Measurements from ENCODE around the gene SPATA24.

GRCh38 chr5:139383275-139383992 is 20.5 kb downstream of the SPATA24 start, which contains the start of gene SLC23A1:
- no peak for TF ChIP-seq POLR2A (IDR thresholded peaks at IDR 0.05)
- TF ChIP-seq, protein P1, sequence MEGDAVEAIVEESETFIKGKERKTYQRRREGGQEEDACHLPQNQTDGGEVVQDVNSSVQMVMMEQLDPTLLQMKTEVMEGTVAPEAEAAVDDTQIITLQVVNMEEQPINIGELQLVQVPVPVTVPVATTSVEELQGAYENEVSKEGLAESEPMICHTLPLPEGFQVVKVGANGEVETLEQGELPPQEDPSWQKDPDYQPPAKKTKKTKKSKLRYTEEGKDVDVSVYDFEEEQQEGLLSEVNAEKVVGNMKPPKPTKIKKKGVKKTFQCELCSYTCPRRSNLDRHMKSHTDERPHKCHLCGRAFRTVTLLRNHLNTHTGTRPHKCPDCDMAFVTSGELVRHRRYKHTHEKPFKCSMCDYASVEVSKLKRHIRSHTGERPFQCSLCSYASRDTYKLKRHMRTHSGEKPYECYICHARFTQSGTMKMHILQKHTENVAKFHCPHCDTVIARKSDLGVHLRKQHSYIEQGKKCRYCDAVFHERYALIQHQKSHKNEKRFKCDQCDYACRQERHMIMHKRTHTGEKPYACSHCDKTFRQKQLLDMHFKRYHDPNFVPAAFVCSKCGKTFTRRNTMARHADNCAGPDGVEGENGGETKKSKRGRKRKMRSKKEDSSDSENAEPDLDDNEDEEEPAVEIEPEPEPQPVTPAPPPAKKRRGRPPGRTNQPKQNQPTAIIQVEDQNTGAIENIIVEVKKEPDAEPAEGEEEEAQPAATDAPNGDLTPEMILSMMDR (IDR thresholded peaks at IDR 0.05), result no peak
- no peak for TF ChIP-seq POLR2AphosphoS5 (IDR thresholded peaks at IDR 0.05)
